ENCODE results near the gene RSRP1.

- TF ChIP-seq POLR2AphosphoS5 (IDR thresholded peaks at IDR 0.05; ENCODE audit: low read depth, low read length) (no peak), POLR2A (IDR thresholded peaks at IDR 0.05; ENCODE audit: low read depth, low read length) (no peak), TAF1 (IDR thresholded peaks at IDR 0.05; ENCODE audit: borderline replicate concordance, low read depth, low read length) (no peak)
Observed at GRCh38 chr1:25220666-25221065, 26.6 kb downstream of the RSRP1 start.

Measured in GM12892 (cell line).